SK-N-SH treated with all-trans-retinoic acid at 6 μM for 48 hours (cell line): ENCODE data around the gene IQGAP3.

Source experiments
- ATAC-seq: fragments of 200-7000 bp; cut with Tn5 transposase; 3 replicates; pipeline ENCODE4 v1.9.1; 2020; ENCODE audit warnings: mild to moderate bottlenecking, moderate library complexity
- BACH2 ChIP-seq: fragments of 250-450 bp; sonication (Bioruptor Pico); IDR thresholded peaks from 2 replicates; pipeline ENCODE4 v1.9.0; 2021; ENCODE audit warnings: mild to moderate bottlenecking, borderline replicate concordance
- CSDC2 ChIP-seq: fragments of 250-450 bp; sonication (Bioruptor Pico); IDR thresholded peaks from 2 replicates; pipeline ENCODE4 v1.5.0; 2020; ENCODE audit warnings: mild to moderate bottlenecking, moderate library complexity
- GLIS3 ChIP-seq: fragments of 250-450 bp; sonication (Bioruptor Pico); IDR thresholded peaks from 2 replicates; pipeline ENCODE4 v1.5.0; 2020; ENCODE audit warnings: mild to moderate bottlenecking, moderate library complexity
- ISL1 ChIP-seq: fragments of 250-450 bp; sonication (Bioruptor Pico); IDR thresholded peaks from 2 replicates; pipeline ENCODE4 v2.1.2; 2022; ENCODE audit warnings: mild to moderate bottlenecking, moderate library complexity
- OSR1 ChIP-seq: fragments of 250-450 bp; sonication (Bioruptor Pico); IDR thresholded peaks from 2 replicates; pipeline ENCODE4 v1.8.0; 2022; ENCODE audit warnings: moderate library complexity, mild to moderate bottlenecking, inconsistent platforms
- PPARA ChIP-seq: fragments of 250-450 bp; sonication (Bioruptor Pico); IDR thresholded peaks from 2 replicates; pipeline ENCODE4 v1.5.0; 2020; ENCODE audit warnings: mild to moderate bottlenecking, borderline replicate concordance
- RARB ChIP-seq: fragments of 250-450 bp; sonication (Bioruptor Pico); IDR thresholded peaks from 2 replicates; pipeline ENCODE4 v1.8.0; 2021; ENCODE audit warnings: mild to moderate bottlenecking, moderate library complexity
- SNAI2 ChIP-seq: fragments of 250-450 bp; sonication (Bioruptor Pico); IDR thresholded peaks from 2 replicates; pipeline ENCODE4 v1.5.0; 2020; ENCODE audit warnings: mild to moderate bottlenecking, moderate library complexity
- TCF4 ChIP-seq: fragments of 250-450 bp; sonication (Bioruptor Pico); IDR thresholded peaks from 2 replicates; pipeline ENCODE4 v1.8.0; 2021; ENCODE audit warnings: mild to moderate bottlenecking, moderate library complexity, borderline replicate concordance
- ZC3H10 ChIP-seq: fragments of 250-450 bp; sonication (Bioruptor Pico); IDR thresholded peaks from 2 replicates; pipeline ENCODE4 v1.5.1; 2021; ENCODE audit warnings: mild to moderate bottlenecking, moderate library complexity
- ZFP3 ChIP-seq: fragments of 250-450 bp; sonication (Bioruptor Pico); IDR thresholded peaks from 2 replicates; pipeline ENCODE4 v1.5.0; 2020; ENCODE audit warnings: mild to moderate bottlenecking, moderate library complexity
- ZFP30 ChIP-seq: fragments of 450-650 bp; formaldehyde crosslinking; IDR thresholded peaks from 2 replicates; pipeline ENCODE4 v1.5.0; 2022; ENCODE audit warnings: mild to moderate bottlenecking, moderate library complexity
- ZNF70 ChIP-seq: fragments of 450-650 bp; formaldehyde crosslinking; IDR thresholded peaks from 2 replicates; pipeline ENCODE4 v1.5.0; 2020; ENCODE audit warnings: mild to moderate bottlenecking, moderate library complexity
- ZNF8 ChIP-seq: fragments of 450-650 bp; formaldehyde crosslinking; IDR thresholded peaks from 2 replicates; pipeline ENCODE4 v1.5.0; 2020; ENCODE audit warnings: mild to moderate bottlenecking, moderate library complexity
- TF ChIP-seq, protein P1 (sequence below): fragments of 250-450 bp; sonication (Bioruptor Pico); IDR thresholded peaks from 2 replicates; pipeline ENCODE4 v1.8.0; 2021; ENCODE audit warnings: low read depth, mild to moderate bottlenecking, moderate library complexity, borderline replicate concordance
- TF ChIP-seq, protein P2 (sequence below): fragments of 250-450 bp; sonication (Bioruptor Pico); IDR thresholded peaks from 2 replicates; pipeline ENCODE4 v1.8.0; 2020; ENCODE audit warnings: mild to moderate bottlenecking, moderate library complexity, borderline replicate concordance
- TF ChIP-seq, protein P3 (sequence below): fragments of 250-450 bp; sonication (Bioruptor Pico); IDR thresholded peaks from 2 replicates; pipeline ENCODE4 v1.5.1; 2020; ENCODE audit warnings: low read depth, mild to moderate bottlenecking, moderate library complexity
- TF ChIP-seq, protein P4 (sequence below): fragments of 250-450 bp; sonication (Bioruptor Pico); IDR thresholded peaks from 2 replicates; pipeline ENCODE4 v1.5.0; 2020; ENCODE audit warnings: mild to moderate bottlenecking, moderate library complexity
- TF ChIP-seq, protein P5 (sequence below): fragments of 250-450 bp; sonication (Bioruptor Pico); IDR thresholded peaks from 2 replicates; pipeline ENCODE4 v1.5.1; 2021; ENCODE audit warnings: mild to moderate bottlenecking, moderate library complexity

Gene IQGAP3

GRCh38 chr1:156547434-156547833 lies 24.9 kb downstream of the IQGAP3 start:
- TF ChIP-seq RARB (CRISPR knock-in tag), result no peak
- TF ChIP-seq, protein P1, sequence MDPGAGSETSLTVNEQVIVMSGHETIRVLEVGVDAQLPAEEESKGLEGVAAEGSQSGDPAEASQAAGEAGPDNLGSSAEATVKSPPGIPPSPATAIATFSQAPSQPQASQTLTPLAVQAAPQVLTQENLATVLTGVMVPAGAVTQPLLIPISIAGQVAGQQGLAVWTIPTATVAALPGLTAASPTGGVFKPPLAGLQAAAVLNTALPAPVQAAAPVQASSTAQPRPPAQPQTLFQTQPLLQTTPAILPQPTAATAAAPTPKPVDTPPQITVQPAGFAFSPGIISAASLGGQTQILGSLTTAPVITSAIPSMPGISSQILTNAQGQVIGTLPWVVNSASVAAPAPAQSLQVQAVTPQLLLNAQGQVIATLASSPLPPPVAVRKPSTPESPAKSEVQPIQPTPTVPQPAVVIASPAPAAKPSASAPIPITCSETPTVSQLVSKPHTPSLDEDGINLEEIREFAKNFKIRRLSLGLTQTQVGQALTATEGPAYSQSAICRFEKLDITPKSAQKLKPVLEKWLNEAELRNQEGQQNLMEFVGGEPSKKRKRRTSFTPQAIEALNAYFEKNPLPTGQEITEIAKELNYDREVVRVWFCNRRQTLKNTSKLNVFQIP (CRISPR knock-in tag), result no peak
- TF ChIP-seq, all 23 proteins: peak for 0
- no peak for ATAC-seq

- no peak for ATAC-seq
- no peak for TF ChIP-seq ISL1 (CRISPR knock-in tag)
- no peak for TF ChIP-seq ZNF70 (CRISPR knock-in tag)
- TF ChIP-seq, protein P2, sequence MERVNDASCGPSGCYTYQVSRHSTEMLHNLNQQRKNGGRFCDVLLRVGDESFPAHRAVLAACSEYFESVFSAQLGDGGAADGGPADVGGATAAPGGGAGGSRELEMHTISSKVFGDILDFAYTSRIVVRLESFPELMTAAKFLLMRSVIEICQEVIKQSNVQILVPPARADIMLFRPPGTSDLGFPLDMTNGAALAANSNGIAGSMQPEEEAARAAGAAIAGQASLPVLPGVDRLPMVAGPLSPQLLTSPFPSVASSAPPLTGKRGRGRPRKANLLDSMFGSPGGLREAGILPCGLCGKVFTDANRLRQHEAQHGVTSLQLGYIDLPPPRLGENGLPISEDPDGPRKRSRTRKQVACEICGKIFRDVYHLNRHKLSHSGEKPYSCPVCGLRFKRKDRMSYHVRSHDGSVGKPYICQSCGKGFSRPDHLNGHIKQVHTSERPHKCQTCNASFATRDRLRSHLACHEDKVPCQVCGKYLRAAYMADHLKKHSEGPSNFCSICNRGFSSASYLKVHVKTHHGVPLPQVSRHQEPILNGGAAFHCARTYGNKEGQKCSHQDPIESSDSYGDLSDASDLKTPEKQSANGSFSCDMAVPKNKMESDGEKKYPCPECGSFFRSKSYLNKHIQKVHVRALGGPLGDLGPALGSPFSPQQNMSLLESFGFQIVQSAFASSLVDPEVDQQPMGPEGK (CRISPR knock-in tag), result no peak
- TF ChIP-seq ZFP30 (CRISPR knock-in tag), result no peak
- no peak for TF ChIP-seq RARB (CRISPR knock-in tag)
- no peak for TF ChIP-seq CSDC2 (CRISPR knock-in tag)
- no peak for TF ChIP-seq SNAI2 (CRISPR knock-in tag)
- TF ChIP-seq GLIS3 (CRISPR knock-in tag), result no peak
- no peak for TF ChIP-seq PPARA (CRISPR knock-in tag)
- TF ChIP-seq BACH2, result no peak
- TF ChIP-seq TCF4 (CRISPR knock-in tag), result no peak
Measured at GRCh38 chr1:156546267-156546666, 26.1 kb downstream of the IQGAP3 start.

GRCh38 chr1:156544592-156545102 lies 27.7 kb downstream of the IQGAP3 start:
- no peak for ATAC-seq
- TF ChIP-seq OSR1, result no peak
- no peak for TF ChIP-seq TCF4 (CRISPR knock-in tag)
- no peak for TF ChIP-seq CSDC2 (CRISPR knock-in tag)
- TF ChIP-seq, protein P3, sequence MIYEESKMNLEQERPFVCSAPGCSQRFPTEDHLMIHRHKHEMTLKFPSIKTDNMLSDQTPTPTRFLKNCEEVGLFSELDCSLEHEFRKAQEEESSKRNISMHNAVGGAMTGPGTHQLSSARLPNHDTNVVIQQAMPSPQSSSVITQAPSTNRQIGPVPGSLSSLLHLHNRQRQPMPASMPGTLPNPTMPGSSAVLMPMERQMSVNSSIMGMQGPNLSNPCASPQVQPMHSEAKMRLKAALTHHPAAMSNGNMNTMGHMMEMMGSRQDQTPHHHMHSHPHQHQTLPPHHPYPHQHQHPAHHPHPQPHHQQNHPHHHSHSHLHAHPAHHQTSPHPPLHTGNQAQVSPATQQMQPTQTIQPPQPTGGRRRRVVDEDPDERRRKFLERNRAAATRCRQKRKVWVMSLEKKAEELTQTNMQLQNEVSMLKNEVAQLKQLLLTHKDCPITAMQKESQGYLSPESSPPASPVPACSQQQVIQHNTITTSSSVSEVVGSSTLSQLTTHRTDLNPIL (CRISPR knock-in tag), result no peak
- no peak for TF ChIP-seq ISL1 (CRISPR knock-in tag)
- TF ChIP-seq, protein P4, sequence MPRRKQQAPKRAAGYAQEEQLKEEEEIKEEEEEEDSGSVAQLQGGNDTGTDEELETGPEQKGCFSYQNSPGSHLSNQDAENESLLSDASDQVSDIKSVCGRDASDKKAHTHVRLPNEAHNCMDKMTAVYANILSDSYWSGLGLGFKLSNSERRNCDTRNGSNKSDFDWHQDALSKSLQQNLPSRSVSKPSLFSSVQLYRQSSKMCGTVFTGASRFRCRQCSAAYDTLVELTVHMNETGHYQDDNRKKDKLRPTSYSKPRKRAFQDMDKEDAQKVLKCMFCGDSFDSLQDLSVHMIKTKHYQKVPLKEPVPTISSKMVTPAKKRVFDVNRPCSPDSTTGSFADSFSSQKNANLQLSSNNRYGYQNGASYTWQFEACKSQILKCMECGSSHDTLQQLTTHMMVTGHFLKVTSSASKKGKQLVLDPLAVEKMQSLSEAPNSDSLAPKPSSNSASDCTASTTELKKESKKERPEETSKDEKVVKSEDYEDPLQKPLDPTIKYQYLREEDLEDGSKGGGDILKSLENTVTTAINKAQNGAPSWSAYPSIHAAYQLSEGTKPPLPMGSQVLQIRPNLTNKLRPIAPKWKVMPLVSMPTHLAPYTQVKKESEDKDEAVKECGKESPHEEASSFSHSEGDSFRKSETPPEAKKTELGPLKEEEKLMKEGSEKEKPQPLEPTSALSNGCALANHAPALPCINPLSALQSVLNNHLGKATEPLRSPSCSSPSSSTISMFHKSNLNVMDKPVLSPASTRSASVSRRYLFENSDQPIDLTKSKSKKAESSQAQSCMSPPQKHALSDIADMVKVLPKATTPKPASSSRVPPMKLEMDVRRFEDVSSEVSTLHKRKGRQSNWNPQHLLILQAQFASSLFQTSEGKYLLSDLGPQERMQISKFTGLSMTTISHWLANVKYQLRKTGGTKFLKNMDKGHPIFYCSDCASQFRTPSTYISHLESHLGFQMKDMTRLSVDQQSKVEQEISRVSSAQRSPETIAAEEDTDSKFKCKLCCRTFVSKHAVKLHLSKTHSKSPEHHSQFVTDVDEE (CRISPR knock-in tag), result no peak
- no peak for TF ChIP-seq ZFP30 (CRISPR knock-in tag)
- TF ChIP-seq, protein P5, sequence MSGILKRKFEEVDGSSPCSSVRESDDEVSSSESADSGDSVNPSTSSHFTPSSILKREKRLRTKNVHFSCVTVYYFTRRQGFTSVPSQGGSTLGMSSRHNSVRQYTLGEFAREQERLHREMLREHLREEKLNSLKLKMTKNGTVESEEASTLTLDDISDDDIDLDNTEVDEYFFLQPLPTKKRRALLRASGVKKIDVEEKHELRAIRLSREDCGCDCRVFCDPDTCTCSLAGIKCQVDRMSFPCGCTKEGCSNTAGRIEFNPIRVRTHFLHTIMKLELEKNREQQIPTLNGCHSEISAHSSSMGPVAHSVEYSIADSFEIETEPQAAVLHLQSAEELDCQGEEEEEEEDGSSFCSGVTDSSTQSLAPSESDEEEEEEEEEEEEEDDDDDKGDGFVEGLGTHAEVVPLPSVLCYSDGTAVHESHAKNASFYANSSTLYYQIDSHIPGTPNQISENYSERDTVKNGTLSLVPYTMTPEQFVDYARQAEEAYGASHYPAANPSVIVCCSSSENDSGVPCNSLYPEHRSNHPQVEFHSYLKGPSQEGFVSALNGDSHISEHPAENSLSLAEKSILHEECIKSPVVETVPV (CRISPR knock-in tag), result no peak
- TF ChIP-seq ZFP3, result no peak

- no peak for ATAC-seq
- TF ChIP-seq, protein P5 (CRISPR knock-in tag), result no peak
- TF ChIP-seq CSDC2 (CRISPR knock-in tag) (no peak), ZC3H10 (no peak), ISL1 (CRISPR knock-in tag) (no peak), ZNF8 (no peak), SNAI2 (CRISPR knock-in tag) (no peak)
- TF ChIP-seq, protein P2 (CRISPR knock-in tag), result no peak
Measured at GRCh38 chr1:156543066-156543465, 29.3 kb downstream of the IQGAP3 start.
